Endothelial cell of umbilical vein (primary cell): ENCODE results near the gene LRIF1. TPM values are rescaled to one million over a fixed set of nuclear protein-coding genes. Genes with fewer than 3 reads are reported as not detected.

ENCODE experiments used
- BruUV-seq: library from RNA; stranded (reverse); fragments of 400-500 nt; replicated peaks from 2 replicates; lab custom pipeline; 2021; lab: Mats Ljungman, UMichigan
- CTCF ChIA-PET: fragments of 300-600, 350-600 bp; sonication (Branson Sonifier 250); formaldehyde crosslinking; loops from one replicate; lab custom pipeline; 2021; ENCODE audit warnings: antibody characterized with exemption, inconsistent platforms; lab: Charles Lee
- POLR2A ChIA-PET: fragments of 300-600, 350-600 bp; sonication (Branson Sonifier 250); formaldehyde crosslinking; loops from one replicate; lab custom pipeline; 2021; ENCODE audit warnings: antibody characterized with exemption, inconsistent platforms; lab: Charles Lee
- DNase-seq: peaks from one replicate; pipeline ENCODE4 v3.0.0-alpha.2; 2011; ENCODE audit warnings: low read depth, low spot score
- FAIRE-seq: peaks from 2 replicates; lab custom pipeline; 2011; peaks lifted over from hg19 to GRCh38; lab: Jason Lieb, UNC
- H2AFZ ChIP-seq: 2 replicates; pipeline ENCODE4 v1.6.0; 2012; ENCODE audit warnings: low read depth, low read length, control low read depth, inconsistent platforms
- H3K27ac ChIP-seq: 2 replicates; pipeline ENCODE4 v1.5.1; 2011; ENCODE audit warnings: low read depth, mild to moderate bottlenecking, control low read depth, low read length, moderate library complexity; ENCODE audit not compliant: insufficient read depth
- H3K27me3 ChIP-seq, 2 experiments: 2 replicates each; pipeline versions ENCODE4 v1.6.0 to v1.6.1; 2011; ENCODE audit warnings: low read length in 2 of 2, mixed read lengths in 1 of 2; ENCODE audit not compliant: control insufficient read depth in 2 of 2, insufficient read depth in 2 of 2
- H3K36me3 ChIP-seq, 2 experiments: 2 replicates in 1 of 2; 3 replicates in 1 of 2; pipeline ENCODE4 v1.5.1; 2011; ENCODE audit warnings: low read length in 2 of 2, mild to moderate bottlenecking in 1 of 2, moderate library complexity in 1 of 2; ENCODE audit not compliant: control insufficient read depth in 2 of 2, insufficient read depth in 2 of 2; ENCODE audit errors: extremely low read depth in 1 of 2
- H3K4me1 ChIP-seq: 3 replicates; pipeline ENCODE4 v1.5.1; 2011; ENCODE audit warnings: mild to moderate bottlenecking, low read length; ENCODE audit not compliant: control insufficient read depth, insufficient read depth; ENCODE audit errors: extremely low read depth
- H3K4me2 ChIP-seq: 2 replicates; pipeline ENCODE4 v1.6.1; 2011; ENCODE audit warnings: low read length, control low read depth, mixed read lengths; ENCODE audit not compliant: insufficient read depth
- H3K4me3 ChIP-seq, 3 experiments: fragments of 200-600 bp in 1 of 3; sonication (generic), shearing (Covaris generic) in 1 of 3; replicated peaks in 1 of 3; 2 replicates each; pipeline ENCODE4 v1.5.1; 2011 to 2016; ENCODE audit warnings: control low read depth in 3 of 3, low read length in 3 of 3, mild to moderate bottlenecking in 2 of 3, inconsistent platforms in 1 of 3, low read depth in 1 of 3, moderate library complexity in 1 of 3; ENCODE audit not compliant: insufficient read depth in 1 of 3
- H3K79me2 ChIP-seq: 2 replicates; pipeline ENCODE4 v1.6.0; 2012; ENCODE audit warnings: low read length, inconsistent platforms; ENCODE audit not compliant: control insufficient read depth, insufficient read depth
- H3K9ac ChIP-seq: replicated peaks from 2 replicates; pipeline ENCODE3; 2011; ENCODE audit warnings: low read length, control low read depth; ENCODE audit not compliant: insufficient read depth; ENCODE audit errors: extremely low read depth
- H3K9me1 ChIP-seq: replicated peaks from 3 replicates; pipeline ENCODE4 v1.6.0; 2011; ENCODE audit warnings: mild to moderate bottlenecking, low read length; ENCODE audit not compliant: control insufficient read depth, insufficient read depth; ENCODE audit errors: extremely low read depth
- H3K9me3 ChIP-seq: replicated peaks from 2 replicates; pipeline ENCODE4 v1.5.1; 2012; ENCODE audit warnings: low read length, inconsistent platforms; ENCODE audit not compliant: control insufficient read depth, insufficient read depth
- H4K20me1 ChIP-seq: replicated peaks from 2 replicates; pipeline ENCODE3; 2011; ENCODE audit warnings: mild to moderate bottlenecking, low read length; ENCODE audit not compliant: control insufficient read depth, insufficient read depth; ENCODE audit errors: extremely low read depth
- CTCF ChIP-seq, 2 donors: IDR thresholded peaks; 1 replicate in 1 of 2; 2 replicates in 1 of 2; pipeline ENCODE4 v1.5.1; 2011; ENCODE audit warnings: low read length in 2 of 2, mild to moderate bottlenecking in 2 of 2, moderate library complexity in 2 of 2, control low read depth in 1 of 2, inconsistent platforms in 1 of 2, low read depth in 1 of 2; ENCODE audit not compliant: insufficient read depth in 1 of 2; ENCODE audit errors: extremely low read depth in 1 of 2
- FOS ChIP-seq: IDR thresholded peaks from 2 replicates; pipeline ENCODE4 v1.6.1; 2011; ENCODE audit warnings: mild to moderate bottlenecking, low read length, moderate library complexity, borderline replicate concordance; ENCODE audit not compliant: insufficient read depth
- GATA2 ChIP-seq: IDR thresholded peaks from 2 replicates; pipeline ENCODE4 v1.7.0; 2011; ENCODE audit warnings: low read depth, mild to moderate bottlenecking, moderate library complexity, mixed read lengths, low read length; ENCODE audit not compliant: insufficient read length, insufficient read depth
- JUN ChIP-seq: IDR thresholded peaks from 2 replicates; pipeline ENCODE4 v1.6.1; 2011; ENCODE audit warnings: borderline replicate concordance, low read depth; ENCODE audit not compliant: insufficient read length, insufficient read depth
- MAX ChIP-seq: IDR thresholded peaks from 2 replicates; pipeline ENCODE4 v1.6.1; 2011; ENCODE audit not compliant: insufficient read depth, insufficient read length
- MYC ChIP-seq: IDR thresholded peaks from one replicate; pipeline ENCODE4 v1.6.1; 2011; ENCODE audit warnings: mild to moderate bottlenecking, low read depth, low read length
- POLR2A ChIP-seq: IDR thresholded peaks from 2 replicates; pipeline ENCODE4 v1.6.1; 2012; ENCODE audit warnings: low read depth, mild to moderate bottlenecking, control low read depth, low read length
- POLR2AphosphoS5 ChIP-seq: IDR thresholded peaks from 2 replicates; pipeline ENCODE4 v1.6.1; 2012; ENCODE audit warnings: low read depth, mild to moderate bottlenecking, control low read depth, low read length, moderate library complexity; ENCODE audit not compliant: insufficient read depth
- dilution Hi-C: fragments of 300-500 bp; cut with MboI; formaldehyde crosslinking; loops from one replicate; pipeline ENCODE4 v1.15.0; 2019; ENCODE audit warnings: low sequenced_read_pairs; ENCODE audit not compliant: extremely low pct_ligation_motif_present
- intact Hi-C: fragments of 100-400 bp; cut with micrococcal nuclease; formaldehyde crosslinking; loops from one replicate; pipeline ENCODE4 v1.10.0; 2022
- polyA plus RNA-seq, 4 experiments: library from polyadenylated mRNA; depleted of rRNA in 3 of 4; stranded (reverse) in 3 of 4; unstranded in 1 of 4; fragments of >200 nt; gene quantifications; 2 replicates each; pipeline versions ENCODE4 v1.2.1 to v1.2.3, GENCODE V29; 2011 to 2012; ENCODE audit warnings: missing spikeins in 1 of 4
- total RNA-seq: library from RNA; stranded (reverse); gene quantifications from 2 replicates; pipeline ENCODE4 v1.2.3, GENCODE V29; 2021

Gene LRIF1
- total and polyA plus RNA-seq, 2 donors (not counting 3 experiments of a cell fraction or from before 2014, with no cell fraction given), result 3.5 to 13.0 TPM

GRCh38 chr1:110918016-110918415, 45.7 kb downstream of the LRIF1 start:
- no peak overlapping the region for H3K9ac ChIP-seq
- no peak overlapping the region for H3K4me2 ChIP-seq
- no peaks in the 10 kb centered on the region for H3K27me3 ChIP-seq
- BruUV-seq, result no TSS peak
- intact Hi-C loops (no loop called here), dilution Hi-C loops (no loop called here)
- no peak overlapping the region for H3K27ac ChIP-seq
- DNase-seq, result no peak
- no peaks in the 10 kb centered on the region for H4K20me1 ChIP-seq
- H3K79me2 ChIP-seq, result no peaks in the 10 kb centered on the region
- no peaks in the 10 kb centered on the region for H3K9me1 ChIP-seq
- no peaks in the 10 kb centered on the region for H3K36me3 ChIP-seq
- no peaks in the 10 kb centered on the region for H3K4me1 ChIP-seq
- TF ChIP-seq CTCF (IDR thresholded peaks at IDR 0.05; ENCODE audit: extremely low read depth in 1 of 2, insufficient read depth in 1 of 2, low read depth in 1 of 2, low read length in 2 of 2), result no peak
- TF ChIP-seq MAX, result no peak
- TF ChIP-seq POLR2A, result no peak
- no peak for TF ChIP-seq MYC
- TF ChIP-seq GATA2, result no peak
- TF ChIP-seq POLR2AphosphoS5, result no peak
- TF ChIP-seq FOS, result no peak
- TF ChIP-seq JUN, result no peak
- H3K4me3 ChIP-seq, result no peak overlapping the region
- ChIA-PET POLR2A (no interaction called here), CTCF (interaction anchor here (1.5 kb wide), 1 partner anchor 11 kb away, joined by 3 read pairs; no protein-coding TSS in a partner anchor)
- H2AFZ ChIP-seq, result no peak overlapping the region
- FAIRE-seq, result no peak
- H3K9me3 ChIP-seq, result no peaks in the 10 kb centered on the region
